Spleen (tissue), 7 donors: Measurements from ENCODE around the gene CDKN3.

Experiments
- CTCF ChIP-seq, 11 experiments: fragments of 200-600 bp in 7 of 11; fragments of 450-650 bp in 4 of 11; sonication (generic) in 4 of 11; IDR thresholded peaks in 8 of 11; conservative IDR thresholded peaks in 3 of 11; 1 replicate in 7 of 11; 2 replicates in 4 of 11; pipeline versions ENCODE4 v1.4.0 to v1.8.0; 2016 to 2021; ENCODE audit warnings: antibody characterized with exemption in 11 of 11, inconsistent platforms in 4 of 11, mild to moderate bottlenecking in 1 of 11
- POLR2AphosphoS5 ChIP-seq, 3 donors: sonication (generic); formaldehyde crosslinking; IDR thresholded peaks; one replicate each; pipeline ENCODE4 v1.5.1; 2017; ENCODE audit warnings: antibody characterized with exemption in 3 of 3
- donor health status: DM: no; HTN: no; CAD: no; lungs with moderate emphysema.
- donor health status: DM: no; HTN: no; CAD: no.
- donor health status: DM: no; HTN: no; CAD: no.

DNA sequence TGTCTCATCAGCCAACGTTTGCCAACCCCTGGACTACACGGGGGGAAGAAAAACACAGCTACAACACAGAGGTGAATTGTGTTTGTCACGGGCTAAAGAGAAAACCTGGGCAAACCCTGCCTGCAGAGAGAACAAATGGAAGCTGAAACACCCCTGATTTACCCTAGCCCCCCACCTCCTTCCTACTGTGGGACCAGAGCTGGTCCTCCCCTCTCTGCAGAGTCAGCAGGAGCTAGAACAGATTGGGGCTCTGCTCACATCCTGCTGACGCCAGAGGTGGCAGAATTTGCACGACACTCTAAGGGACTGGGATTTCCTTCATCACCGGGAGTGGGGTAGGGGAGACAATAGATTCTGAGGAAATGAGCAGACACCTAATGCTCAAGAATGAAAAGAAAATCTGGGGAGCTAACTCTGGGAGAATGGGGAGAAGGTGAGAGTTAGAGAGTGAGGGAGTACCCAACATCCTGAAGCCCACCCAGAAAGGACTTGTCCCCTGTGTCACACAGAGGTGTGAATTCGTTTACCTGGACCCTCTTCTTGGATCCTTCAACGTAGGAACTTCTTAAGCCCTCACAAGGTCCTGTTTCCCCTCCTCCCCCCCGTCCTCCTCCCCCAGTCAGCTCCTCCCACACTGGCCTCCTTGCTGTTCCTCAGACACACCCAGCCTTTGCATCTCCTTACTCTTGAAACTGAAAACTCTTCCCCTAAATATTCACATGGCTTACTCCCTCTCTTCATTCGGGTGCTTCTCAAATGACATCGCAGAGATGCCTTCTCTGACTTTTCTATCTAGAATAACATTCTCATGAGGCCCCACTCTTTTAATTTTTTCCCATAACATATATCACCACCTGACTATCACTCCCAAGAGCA is 26.2 kb upstream of the CDKN3 start:
- TF ChIP-seq POLR2AphosphoS5 (IDR thresholded peaks at IDR 0.05) (no peak), CTCF (IDR thresholded peaks at IDR 0.05 in 8 of 11, conservative IDR thresholded peaks at IDR 0.05 in 3 of 11) (no peak)
